ENCODE data around the gene CALML5. TPM values are rescaled to one million over a fixed set of nuclear protein-coding genes. Genes with fewer than 3 reads are reported as not detected.

The CALML5 gene, protein sequence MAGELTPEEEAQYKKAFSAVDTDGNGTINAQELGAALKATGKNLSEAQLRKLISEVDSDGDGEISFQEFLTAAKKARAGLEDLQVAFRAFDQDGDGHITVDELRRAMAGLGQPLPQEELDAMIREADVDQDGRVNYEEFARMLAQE
- total RNA-seq (2014; rRNA removed; shearing (Covaris generic); ENCODE audit: low replicate concordance) = not detected in 2 replicates

- in situ Hi-C loops (cut with HindIII; ENCODE audit: low pct_unique_long_range_greater_than_20kb, low sequenced_read_pairs) = no loop called here
- DNase-seq (ENCODE audit: low read depth) = no peak
These were observed at the start of gene CALML5 for GRCh38 chr10:5499493-5500140. Gene CALML5, minus strand, starts transcription at chr10:5499570. Its CDS starts 132 bp downstream, at chr10:5499438.

DNA sequence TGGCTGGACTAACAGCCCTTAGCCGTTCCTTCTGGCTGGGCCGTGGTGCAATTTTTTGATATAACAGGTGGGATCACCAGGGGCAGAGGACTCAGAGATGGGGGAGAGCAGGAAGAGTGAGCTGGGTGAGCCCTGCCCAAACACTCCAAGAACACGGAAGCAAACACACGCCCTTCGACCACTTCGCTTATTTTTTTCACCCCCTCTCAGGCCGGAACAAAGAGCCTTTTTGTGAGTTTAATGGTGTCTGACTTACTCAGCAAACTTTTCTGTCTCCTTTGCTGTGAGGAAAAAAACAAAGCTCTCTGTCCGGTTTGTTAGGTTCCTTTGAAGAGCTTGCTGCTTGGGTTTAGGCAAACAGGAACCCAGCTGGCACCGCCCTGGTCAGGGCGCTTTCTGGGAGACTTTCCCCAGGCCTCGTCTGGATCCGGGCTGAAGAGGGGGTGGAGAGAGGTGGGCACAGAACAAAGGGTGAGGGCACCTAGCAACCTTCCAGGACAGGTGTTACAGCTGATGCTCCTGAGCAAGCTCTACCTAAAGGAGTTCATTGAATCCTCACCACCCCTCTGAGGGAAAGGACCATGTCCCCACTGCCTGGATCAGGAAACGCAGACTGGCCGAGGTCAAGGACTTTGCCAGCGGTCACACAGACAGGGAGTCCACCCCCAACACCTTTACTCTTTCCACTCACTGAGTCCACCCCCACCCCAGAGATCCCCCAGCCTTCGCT is 48.7 kb upstream of the CALML5 start:
- in situ Hi-C loops (cut with HindIII; ENCODE audit: low pct_unique_long_range_greater_than_20kb, low sequenced_read_pairs) = no loop called here
- DNase-seq (ENCODE audit: low read depth) = peak; percentile 55

GRCh38 chr10:5547681-5547930 is 48.2 kb upstream of the CALML5 start:
- no peak for DNase-seq (ENCODE audit: low read depth)
- in situ Hi-C loops (cut with HindIII; ENCODE audit: low pct_unique_long_range_greater_than_20kb, low sequenced_read_pairs) = no loop called here

DNA sequence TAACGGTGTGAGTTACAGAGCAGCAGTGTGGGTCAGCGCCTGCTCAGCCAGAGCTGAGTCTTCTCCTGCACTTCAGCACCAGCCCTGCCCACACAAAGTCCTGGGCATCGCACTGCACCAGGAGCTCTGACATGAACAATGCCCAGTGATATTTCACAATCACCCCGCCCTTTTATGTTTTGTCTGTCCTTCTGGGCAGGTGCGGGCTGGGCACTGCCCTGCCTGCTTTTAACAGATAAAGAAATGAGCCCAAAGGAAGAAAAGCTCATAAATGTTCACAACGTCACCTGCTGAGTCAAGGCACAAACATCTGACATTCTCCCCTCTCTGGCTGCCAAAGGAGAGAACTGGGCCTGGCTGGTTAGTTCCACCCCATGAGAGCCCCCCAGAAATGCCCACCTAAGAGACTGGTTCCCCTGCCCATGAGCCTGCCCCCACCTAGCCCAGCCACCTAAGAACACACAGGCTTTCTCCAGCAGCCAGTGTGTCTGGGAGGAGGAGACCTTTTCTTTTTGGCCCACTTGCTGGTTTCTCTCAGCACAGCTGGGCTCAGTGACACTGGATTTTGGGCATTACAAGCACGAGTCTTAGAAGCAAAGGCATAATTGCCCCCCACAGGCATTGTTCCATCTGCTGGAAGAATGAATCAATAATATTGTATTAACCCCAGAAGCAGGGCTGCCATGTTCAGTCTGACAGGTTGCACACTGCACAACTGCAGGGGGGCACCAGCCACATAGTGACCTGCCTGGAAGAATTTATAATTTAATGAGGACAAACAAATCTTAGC is 47.7 kb upstream of the CALML5 start:
- in situ Hi-C loops (cut with HindIII; ENCODE audit: low pct_unique_long_range_greater_than_20kb, low sequenced_read_pairs) = no loop called here
- DNase-seq (ENCODE audit: low read depth) = peak; percentile 87

DNA sequence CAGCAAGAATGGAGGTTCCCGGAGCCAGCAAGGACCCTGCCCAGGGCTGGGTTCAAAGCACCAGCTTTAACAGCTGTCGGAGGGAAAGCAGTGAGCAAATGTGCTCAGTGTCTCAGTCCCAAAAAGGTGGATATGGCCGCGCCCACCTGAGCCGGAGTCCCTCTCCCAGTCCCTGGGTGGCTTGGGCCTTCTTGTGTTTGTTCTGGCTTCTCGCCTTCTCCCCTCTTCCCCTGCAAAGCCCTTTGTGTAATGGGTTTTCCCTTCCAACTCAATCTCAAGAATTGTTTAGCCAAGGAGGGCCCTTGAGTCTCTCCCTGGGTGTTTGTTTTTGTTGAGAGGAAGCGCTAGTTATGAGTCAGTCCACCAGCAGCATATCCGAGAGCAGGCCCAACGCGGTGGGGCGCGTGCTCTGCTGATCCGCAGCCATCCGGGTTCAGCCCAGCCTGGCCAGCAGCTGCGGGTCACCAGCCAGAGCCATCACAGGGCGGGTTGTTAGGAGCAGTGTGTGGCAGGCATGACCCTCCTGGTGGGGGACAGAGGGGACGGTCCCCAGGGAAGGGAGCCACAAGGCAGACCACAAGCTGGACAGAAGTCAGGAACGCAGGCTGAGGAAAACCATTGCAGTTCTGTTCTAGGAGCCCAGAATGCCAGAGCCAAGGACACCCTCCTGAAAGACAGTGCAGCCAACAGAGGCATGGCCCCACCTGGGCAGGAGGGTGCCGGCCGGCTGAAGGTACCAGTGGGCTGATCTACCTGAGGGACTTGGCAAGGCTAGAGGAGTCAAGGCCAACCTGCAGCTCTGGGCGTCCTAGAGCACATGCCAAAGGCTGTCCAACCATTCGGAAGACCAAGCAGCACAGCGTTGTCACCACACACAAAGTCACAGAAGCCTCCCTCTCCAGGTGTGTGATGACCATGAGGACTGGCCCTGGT is 46.7 kb upstream of the CALML5 start:
- in situ Hi-C loops (cut with HindIII; ENCODE audit: low pct_unique_long_range_greater_than_20kb, low sequenced_read_pairs) = no loop called here
- peak; percentile 93 for DNase-seq (ENCODE audit: low read depth)

DNA sequence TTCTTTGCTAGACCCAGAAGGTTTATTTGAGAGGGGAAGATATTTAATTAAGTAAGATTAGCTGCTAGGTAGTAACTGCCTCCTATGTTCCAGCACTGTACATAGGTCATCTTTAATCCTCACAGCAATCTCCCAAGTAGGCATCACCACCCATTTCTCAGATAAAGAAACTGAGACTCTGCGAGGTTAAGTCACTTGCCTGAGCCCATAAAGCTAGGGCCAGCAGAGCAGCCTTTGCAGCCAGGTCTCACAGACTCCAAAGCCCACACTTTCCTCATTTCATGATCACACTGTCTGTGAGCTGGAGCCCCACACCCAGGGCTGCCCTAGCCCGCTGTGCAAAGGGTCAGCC is 46.0 kb upstream of the CALML5 start:
- in situ Hi-C loops (cut with HindIII; ENCODE audit: low pct_unique_long_range_greater_than_20kb, low sequenced_read_pairs) = no loop called here

DNA sequence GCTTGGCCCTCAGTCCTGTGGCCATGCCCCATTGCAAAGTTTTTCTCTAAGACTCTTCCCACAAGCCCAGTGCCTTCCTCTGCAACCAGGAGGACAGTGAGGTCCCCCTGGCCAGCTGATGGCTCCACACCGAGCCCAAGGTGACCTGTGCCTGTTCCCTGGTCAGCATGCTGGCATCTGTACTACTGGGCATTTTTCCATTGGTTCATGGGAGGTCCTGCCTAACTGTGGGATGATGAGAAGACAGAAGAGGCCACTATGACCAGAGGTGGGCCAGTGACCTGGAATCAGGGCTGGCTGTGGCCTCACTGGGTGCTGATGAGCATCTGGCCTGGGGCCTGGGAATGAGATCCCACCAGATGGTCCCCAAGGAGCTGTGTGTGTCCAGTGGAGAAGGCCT is 45.6 kb upstream of the CALML5 start:
- no peak for DNase-seq (ENCODE audit: low read depth)
- in situ Hi-C loops (cut with HindIII; ENCODE audit: low pct_unique_long_range_greater_than_20kb, low sequenced_read_pairs) = no loop called here

More for the DNA sequence above, 46.0 kb upstream of the CALML5 start:
- no peak for DNase-seq (ENCODE audit: low read depth)

- DNase-seq (ENCODE audit: low read depth) = no peak
- in situ Hi-C loops (cut with HindIII; ENCODE audit: low pct_unique_long_range_greater_than_20kb, low sequenced_read_pairs) = no loop called here
These were observed 44.9 kb upstream of the CALML5 start for GRCh38 chr10:5544216-5544805.

DNA sequence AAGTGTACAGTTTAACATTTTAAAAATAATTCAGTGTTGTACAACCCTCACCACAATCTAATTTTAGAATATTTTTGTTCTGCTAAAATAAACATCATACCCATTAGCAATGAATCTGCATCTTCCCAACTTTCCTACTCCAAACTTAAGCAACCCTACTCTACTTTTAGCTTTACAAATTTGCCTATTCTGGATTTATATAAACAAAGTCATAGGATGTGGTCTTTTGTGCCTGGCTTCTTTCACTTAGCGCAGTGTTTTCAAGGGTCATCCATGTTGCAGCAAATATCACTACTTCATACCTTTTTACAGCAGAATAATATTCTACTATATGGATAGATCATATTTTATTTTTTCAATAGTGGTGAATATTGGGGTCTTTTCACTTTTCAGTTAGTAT is 44.3 kb upstream of the CALML5 start:
- in situ Hi-C loops (cut with HindIII; ENCODE audit: low pct_unique_long_range_greater_than_20kb, low sequenced_read_pairs) = no loop called here

GRCh38 chr10:5542100-5542499 is 42.7 kb upstream of the CALML5 start:
- in situ Hi-C loops (cut with HindIII; ENCODE audit: low pct_unique_long_range_greater_than_20kb, low sequenced_read_pairs) = no loop called here
- no peak for DNase-seq (ENCODE audit: low read depth)

More for the DNA sequence above, 44.3 kb upstream of the CALML5 start:
- DNase-seq (ENCODE audit: low read depth) = peak; percentile 25

DNA sequence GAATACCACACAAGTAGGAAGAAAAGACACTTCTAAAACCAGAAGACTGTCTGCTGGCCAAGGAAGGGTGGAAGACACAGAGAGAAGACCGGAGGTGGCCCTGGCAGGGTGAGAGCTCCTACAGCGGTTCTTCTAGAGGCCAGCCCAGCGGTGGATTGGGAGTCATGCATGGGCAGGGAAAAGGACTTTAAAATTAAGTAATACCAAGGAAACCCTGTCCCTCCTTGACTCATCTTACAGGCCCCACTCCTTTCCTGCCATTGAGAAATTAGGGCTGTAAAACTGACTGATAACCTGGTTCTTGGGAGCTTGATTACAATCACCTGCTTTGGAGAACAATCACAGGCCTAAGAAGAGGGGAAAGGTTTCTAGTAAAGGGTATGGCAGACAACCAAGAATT is 41.5 kb upstream of the CALML5 start:
- no peak for DNase-seq (ENCODE audit: low read depth)
- in situ Hi-C loops (cut with HindIII; ENCODE audit: low pct_unique_long_range_greater_than_20kb, low sequenced_read_pairs) = no loop called here

- no peak for DNase-seq (ENCODE audit: low read depth)
- in situ Hi-C loops (cut with HindIII; ENCODE audit: low pct_unique_long_range_greater_than_20kb, low sequenced_read_pairs) = no loop called here
These were observed 40.7 kb upstream of the CALML5 start for GRCh38 chr10:5540080-5540479.

DNA sequence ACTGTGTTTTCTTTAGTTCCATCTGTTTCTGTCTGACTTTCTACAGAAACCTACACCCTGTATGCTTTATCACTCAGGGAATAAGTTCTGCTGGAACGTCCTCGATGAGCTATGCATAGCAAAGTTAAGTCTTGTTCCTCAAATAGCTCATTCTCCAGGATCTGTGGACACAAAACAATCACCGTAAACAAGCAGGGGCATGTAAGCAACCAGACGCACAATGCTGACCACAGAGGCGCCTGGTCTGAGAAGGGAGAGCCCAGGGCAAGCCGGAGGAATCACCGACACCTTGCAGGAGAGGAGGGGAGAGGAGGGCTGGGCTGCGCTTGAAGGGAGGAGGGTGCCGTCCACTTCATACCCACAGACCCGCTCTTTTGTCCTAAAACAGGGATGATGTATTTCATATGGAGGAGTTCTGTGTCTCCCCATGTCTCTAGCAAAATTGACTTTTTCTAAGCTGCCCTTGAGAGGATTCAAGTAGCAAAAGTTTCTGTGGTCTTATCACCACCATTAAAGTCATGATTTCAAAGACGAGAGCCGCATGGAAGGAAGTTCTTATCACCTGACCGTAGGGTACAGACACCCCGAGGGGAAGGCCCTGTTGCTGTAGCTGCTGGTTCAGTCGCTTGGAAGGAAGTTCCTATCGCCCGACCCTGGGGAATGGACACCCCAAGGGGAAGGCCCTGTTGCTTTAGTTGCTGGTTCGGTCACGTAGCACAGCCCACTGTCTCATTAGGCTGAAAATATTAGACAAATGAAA is 39.7 kb upstream of the CALML5 start:
- in situ Hi-C loops (cut with HindIII; ENCODE audit: low pct_unique_long_range_greater_than_20kb, low sequenced_read_pairs) = no loop called here
- no peak for DNase-seq (ENCODE audit: low read depth)

DNA sequence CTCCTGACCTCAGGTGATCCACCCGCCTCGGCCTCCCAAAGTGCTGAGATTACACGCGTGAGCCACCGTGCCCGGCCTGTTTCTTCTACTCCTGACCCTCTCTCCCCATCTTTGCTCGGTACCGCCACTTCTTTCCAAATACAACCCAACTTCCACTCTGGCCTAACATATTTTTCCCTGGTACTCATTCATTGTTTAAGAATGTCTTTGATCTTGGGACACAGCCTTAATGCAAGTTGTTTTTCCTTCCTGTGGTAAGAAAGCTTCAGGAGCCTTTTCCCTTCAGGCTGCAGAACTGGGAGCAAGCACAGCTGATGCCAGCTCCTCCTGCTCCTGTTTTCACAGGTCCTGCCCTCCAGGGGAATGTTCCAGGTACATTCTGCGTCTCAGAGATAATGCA is 39.1 kb upstream of the CALML5 start:
- DNase-seq (ENCODE audit: low read depth) = no peak
- in situ Hi-C loops (cut with HindIII; ENCODE audit: low pct_unique_long_range_greater_than_20kb, low sequenced_read_pairs) = no loop called here

GRCh38 chr10:5537684-5538083 is 38.3 kb upstream of the CALML5 start:
- no peak for DNase-seq (ENCODE audit: low read depth)
- in situ Hi-C loops (cut with HindIII; ENCODE audit: low pct_unique_long_range_greater_than_20kb, low sequenced_read_pairs) = no loop called here

- no peak for DNase-seq (ENCODE audit: low read depth)
- in situ Hi-C loops (cut with HindIII; ENCODE audit: low pct_unique_long_range_greater_than_20kb, low sequenced_read_pairs) = no loop called here
These were observed 37.2 kb upstream of the CALML5 start for GRCh38 chr10:5536486-5537081.
